ENCODE results near the gene CYP19A1. TPM values are rescaled to one million over a fixed set of nuclear protein-coding genes. Genes with fewer than 3 reads are reported as not detected.

Gene CYP19A1
- total and polyA plus RNA-seq, 2 donors (not counting 1 experiment from before 2014, with no cell fraction given): not detected

GRCh38 chr15:51274956-51275355, 63.4 kb downstream of the CYP19A1 start:
- Mint-ChIP-seq H3K4me1 (no peaks in the 10 kb centered on the region), H3K4me3 (no peak overlapping the region), H3K27ac (no peak overlapping the region), H3K27me3 (peaks cover 44% of the 10 kb centered on the region), H3K9me3 (ENCODE audit: insufficient read depth) (no peaks in the 10 kb centered on the region)
- Histone ChIP-seq H3K79me2 (ENCODE audit: control insufficient read depth, insufficient read depth, low read length) (no peaks in the 10 kb centered on the region), H3K4me3 (ENCODE audit: control extremely low read depth in 1 of 5, extremely low read depth in 1 of 5, insufficient read depth in 1 of 5, low read depth in 2 of 5, low read length in 4 of 5) (no peak overlapping the region), H3K4me1 (ENCODE audit: control insufficient read depth in 2 of 2, insufficient read depth in 2 of 2, low read length in 2 of 2) (no peaks in the 10 kb centered on the region), H3K9me3 (ENCODE audit: control extremely low read depth in 1 of 3, control insufficient read depth in 2 of 3, insufficient read depth in 1 of 3, low read length in 2 of 3) (no peaks in the 10 kb centered on the region), H3K27ac (ENCODE audit: low read length in 2 of 2) (no peak overlapping the region), H3K9ac (ENCODE audit: low read length) (no peak overlapping the region), H2AFZ (ENCODE audit: insufficient read depth, low read depth, low read length, poor library complexity, severe bottlenecking) (no peak overlapping the region), H3K4me2 (replicated peaks; ENCODE audit: low read depth, low read length, poor library complexity, severe bottlenecking) (no peak overlapping the region), H3K27me3 (replicated peaks in 1 of 4; ENCODE audit: control extremely low read depth in 1 of 4, control insufficient read depth in 3 of 4, insufficient read depth in 4 of 4, low read length in 3 of 4) (peaks cover 0 to 14% (median 8%) of the 10 kb centered on the region in 4 experiments), H4K20me1 (ENCODE audit: control insufficient read depth, insufficient read depth, low read length, poor library complexity, severe bottlenecking) (no peaks in the 10 kb centered on the region), H3K36me3 (replicated peaks in 1 of 2; ENCODE audit: control extremely low read depth in 1 of 2, control insufficient read depth in 1 of 2, extremely low read depth in 1 of 2, insufficient read depth in 2 of 2, low read length in 1 of 2) (no peaks in the 10 kb centered on the region)
- intact Hi-C loops (cut with micrococcal nuclease): no loop called here
- POLR2A ChIA-PET: no interaction called here
- WGBS (ENCODE audit: insufficient coverage): 96% methylated on average over 3 of the region's 4 CpGs
- DNase-seq (no peak), ATAC-seq (ENCODE audit: low read depth) (no peak)
- no peak for TF ChIP-seq EZH2 (IDR thresholded peaks at IDR 0.05; ENCODE audit: borderline replicate concordance, insufficient read depth, low read depth, low read length, poor library complexity, severe bottlenecking)
- TF ChIP-seq, protein P1, sequence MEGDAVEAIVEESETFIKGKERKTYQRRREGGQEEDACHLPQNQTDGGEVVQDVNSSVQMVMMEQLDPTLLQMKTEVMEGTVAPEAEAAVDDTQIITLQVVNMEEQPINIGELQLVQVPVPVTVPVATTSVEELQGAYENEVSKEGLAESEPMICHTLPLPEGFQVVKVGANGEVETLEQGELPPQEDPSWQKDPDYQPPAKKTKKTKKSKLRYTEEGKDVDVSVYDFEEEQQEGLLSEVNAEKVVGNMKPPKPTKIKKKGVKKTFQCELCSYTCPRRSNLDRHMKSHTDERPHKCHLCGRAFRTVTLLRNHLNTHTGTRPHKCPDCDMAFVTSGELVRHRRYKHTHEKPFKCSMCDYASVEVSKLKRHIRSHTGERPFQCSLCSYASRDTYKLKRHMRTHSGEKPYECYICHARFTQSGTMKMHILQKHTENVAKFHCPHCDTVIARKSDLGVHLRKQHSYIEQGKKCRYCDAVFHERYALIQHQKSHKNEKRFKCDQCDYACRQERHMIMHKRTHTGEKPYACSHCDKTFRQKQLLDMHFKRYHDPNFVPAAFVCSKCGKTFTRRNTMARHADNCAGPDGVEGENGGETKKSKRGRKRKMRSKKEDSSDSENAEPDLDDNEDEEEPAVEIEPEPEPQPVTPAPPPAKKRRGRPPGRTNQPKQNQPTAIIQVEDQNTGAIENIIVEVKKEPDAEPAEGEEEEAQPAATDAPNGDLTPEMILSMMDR (IDR thresholded peaks at IDR 0.05): no peak
- CTCF ChIA-PET: no interaction called here

GRCh38 chr15:51270706-51271105, 67.7 kb downstream of the CYP19A1 start:
- Histone ChIP-seq H2AFZ (ENCODE audit: insufficient read depth, low read depth, low read length, poor library complexity, severe bottlenecking) (no peak overlapping the region), H3K4me2 (replicated peaks; ENCODE audit: low read depth, low read length, poor library complexity, severe bottlenecking) (no peak overlapping the region), H3K27me3 (replicated peaks in 1 of 4; ENCODE audit: control extremely low read depth in 1 of 4, control insufficient read depth in 3 of 4, insufficient read depth in 4 of 4, low read length in 3 of 4) (peaks cover 0 to 28% (median 19%) of the 10 kb centered on the region in 4 experiments), H3K4me1 (ENCODE audit: control insufficient read depth in 2 of 2, insufficient read depth in 2 of 2, low read length in 2 of 2) (peaks cover 12 to 14% of the 10 kb centered on the region in 2 donors), H3K9me3 (ENCODE audit: control extremely low read depth in 1 of 3, control insufficient read depth in 2 of 3, insufficient read depth in 1 of 3, low read length in 2 of 3) (no peaks in the 10 kb centered on the region), H3K27ac (ENCODE audit: low read length in 2 of 2) (no peak overlapping the region), H4K20me1 (ENCODE audit: control insufficient read depth, insufficient read depth, low read length, poor library complexity, severe bottlenecking) (no peaks in the 10 kb centered on the region), H3K36me3 (replicated peaks in 1 of 2; ENCODE audit: control extremely low read depth in 1 of 2, control insufficient read depth in 1 of 2, extremely low read depth in 1 of 2, insufficient read depth in 2 of 2, low read length in 1 of 2) (no peaks in the 10 kb centered on the region), H3K79me2 (ENCODE audit: control insufficient read depth, insufficient read depth, low read length) (no peaks in the 10 kb centered on the region), H3K9ac (ENCODE audit: low read length) (no peak overlapping the region), H3K4me3 (ENCODE audit: control extremely low read depth in 1 of 5, extremely low read depth in 1 of 5, insufficient read depth in 1 of 5, low read depth in 2 of 5, low read length in 4 of 5) (no peak overlapping the region)
- whole genome bisulfite sequencing (ENCODE audit: insufficient coverage): 87% methylated on average over 6 of the region's 6 CpGs
- Mint-ChIP-seq H3K4me3 (no peak overlapping the region), H3K27me3 (peaks cover 50% of the 10 kb centered on the region), H3K4me1 (peaks cover 7% of the 10 kb centered on the region), H3K9me3 (ENCODE audit: insufficient read depth) (no peaks in the 10 kb centered on the region), H3K27ac (no peak overlapping the region)
- CTCF ChIA-PET: no interaction called here
- ATAC-seq (ENCODE audit: low read depth) (no peak), DNase-seq (no peak)
- POLR2A ChIA-PET: no interaction called here
- no peak for TF ChIP-seq EZH2 (IDR thresholded peaks at IDR 0.05; ENCODE audit: borderline replicate concordance, insufficient read depth, low read depth, low read length, poor library complexity, severe bottlenecking)
- TF ChIP-seq, protein P1 (IDR thresholded peaks at IDR 0.05): no peak
- intact Hi-C loops (cut with micrococcal nuclease): no loop called here
